Coronary artery (tissue), 2 donors: ENCODE results near the gene SCAPER.

Source experiments
- DNase-seq: peaks from one replicate; pipeline ENCODE4 v3.0.0-alpha.2; 2017; ENCODE audit warnings: low spot score
- H3K27ac ChIP-seq, 2 donors: fragments of 200-600 bp; sonication (generic); one replicate each; pipeline ENCODE4 v1.5.1; 2016 to 2019
- H3K4me3 ChIP-seq: fragments of 200-600 bp; sonication (generic); 2 replicates; pipeline ENCODE4 v1.5.1; 2016; ENCODE audit warnings: mild to moderate bottlenecking, moderate library complexity
- TF ChIP-seq, protein P1 (sequence below): fragments of 200-600 bp; sonication (generic); IDR thresholded peaks from one replicate; pipeline ENCODE4 v1.5.1; 2019; ENCODE audit warnings: antibody characterized with exemption

Gene SCAPER

DNA sequence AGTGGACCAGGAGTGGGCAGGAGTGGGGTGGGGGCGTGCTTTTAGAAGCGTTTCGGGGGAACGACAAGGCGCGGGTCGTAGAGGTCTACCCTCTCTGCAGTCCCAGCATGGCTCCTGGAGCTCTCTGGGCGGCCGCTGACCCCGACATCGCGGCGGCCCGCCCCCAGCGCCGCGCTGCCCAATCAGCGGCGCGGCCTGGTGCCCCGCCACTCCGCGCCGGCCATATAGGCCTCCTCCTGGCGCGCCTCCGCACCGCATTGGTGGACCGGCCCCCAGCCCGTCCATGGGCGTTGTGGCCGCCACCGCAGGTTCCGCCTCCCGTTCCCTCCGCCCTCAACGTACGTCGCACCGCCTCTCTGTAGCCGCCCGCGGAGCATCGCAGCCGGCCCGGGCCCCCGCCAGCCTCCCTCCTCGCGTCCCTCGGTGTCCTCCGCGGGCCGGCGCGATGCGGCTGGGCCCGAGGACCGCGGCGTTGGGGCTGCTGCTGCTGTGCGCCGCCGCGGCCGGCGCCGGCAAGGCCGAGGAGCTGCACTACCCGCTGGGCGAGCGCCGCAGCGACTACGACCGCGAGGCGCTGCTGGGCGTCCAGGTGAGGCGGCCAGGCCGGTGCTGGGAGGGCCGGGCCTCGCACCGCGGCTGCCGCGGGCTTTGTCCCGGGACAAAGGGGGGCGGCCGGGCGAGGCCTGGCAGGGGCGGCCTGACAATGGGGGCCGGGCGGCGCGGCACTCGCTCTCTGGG, 26.4 kb upstream of the SCAPER start, which contains the start of gene RCN2:
Gene RCN2 (plus strand): TSS at position 353 of the 738 bp plus-strand sequence. CDS start 93 bp downstream, at position 446.
- TF ChIP-seq, protein P1, sequence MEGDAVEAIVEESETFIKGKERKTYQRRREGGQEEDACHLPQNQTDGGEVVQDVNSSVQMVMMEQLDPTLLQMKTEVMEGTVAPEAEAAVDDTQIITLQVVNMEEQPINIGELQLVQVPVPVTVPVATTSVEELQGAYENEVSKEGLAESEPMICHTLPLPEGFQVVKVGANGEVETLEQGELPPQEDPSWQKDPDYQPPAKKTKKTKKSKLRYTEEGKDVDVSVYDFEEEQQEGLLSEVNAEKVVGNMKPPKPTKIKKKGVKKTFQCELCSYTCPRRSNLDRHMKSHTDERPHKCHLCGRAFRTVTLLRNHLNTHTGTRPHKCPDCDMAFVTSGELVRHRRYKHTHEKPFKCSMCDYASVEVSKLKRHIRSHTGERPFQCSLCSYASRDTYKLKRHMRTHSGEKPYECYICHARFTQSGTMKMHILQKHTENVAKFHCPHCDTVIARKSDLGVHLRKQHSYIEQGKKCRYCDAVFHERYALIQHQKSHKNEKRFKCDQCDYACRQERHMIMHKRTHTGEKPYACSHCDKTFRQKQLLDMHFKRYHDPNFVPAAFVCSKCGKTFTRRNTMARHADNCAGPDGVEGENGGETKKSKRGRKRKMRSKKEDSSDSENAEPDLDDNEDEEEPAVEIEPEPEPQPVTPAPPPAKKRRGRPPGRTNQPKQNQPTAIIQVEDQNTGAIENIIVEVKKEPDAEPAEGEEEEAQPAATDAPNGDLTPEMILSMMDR: no peak
- peak within 1 kb of the TSS; percentile 83 for H3K4me3 ChIP-seq
- peak; percentile 95 for DNase-seq
- H3K27ac ChIP-seq: peak within 1 kb of the TSS; percentile 77 to 83

DNA sequence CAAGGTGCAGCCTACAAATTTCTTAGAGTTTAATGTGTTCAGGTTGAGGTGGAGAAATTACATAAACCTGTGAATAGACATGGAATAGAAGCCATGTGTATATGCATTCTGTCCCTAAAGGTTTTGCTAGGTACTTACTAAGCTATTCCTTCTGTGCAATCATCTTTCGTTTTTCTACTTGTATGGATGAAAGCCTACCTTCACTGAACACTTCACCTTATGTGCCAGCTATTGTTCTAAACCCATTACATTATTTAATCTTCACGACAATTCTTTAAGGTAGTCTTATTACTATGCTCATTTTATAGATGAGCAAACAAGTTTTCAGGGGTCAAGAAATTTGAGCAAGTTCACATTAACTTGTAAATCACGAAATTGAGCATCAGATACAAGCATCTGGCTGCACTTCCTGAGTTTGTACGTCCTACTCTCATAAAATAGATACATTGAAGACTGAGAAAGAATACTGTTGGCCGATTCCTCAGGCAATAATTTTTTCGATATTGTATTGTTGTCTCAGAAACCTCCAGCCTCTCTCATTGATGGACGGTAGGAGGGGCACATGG, 25.8 kb upstream of the SCAPER start:
- H3K27ac ChIP-seq: peak overlapping the region; percentile 60 to 83
- TF ChIP-seq, protein P1: no peak
- no peak for DNase-seq
- H3K4me3 ChIP-seq: peak overlapping the region; percentile 83

DNA sequence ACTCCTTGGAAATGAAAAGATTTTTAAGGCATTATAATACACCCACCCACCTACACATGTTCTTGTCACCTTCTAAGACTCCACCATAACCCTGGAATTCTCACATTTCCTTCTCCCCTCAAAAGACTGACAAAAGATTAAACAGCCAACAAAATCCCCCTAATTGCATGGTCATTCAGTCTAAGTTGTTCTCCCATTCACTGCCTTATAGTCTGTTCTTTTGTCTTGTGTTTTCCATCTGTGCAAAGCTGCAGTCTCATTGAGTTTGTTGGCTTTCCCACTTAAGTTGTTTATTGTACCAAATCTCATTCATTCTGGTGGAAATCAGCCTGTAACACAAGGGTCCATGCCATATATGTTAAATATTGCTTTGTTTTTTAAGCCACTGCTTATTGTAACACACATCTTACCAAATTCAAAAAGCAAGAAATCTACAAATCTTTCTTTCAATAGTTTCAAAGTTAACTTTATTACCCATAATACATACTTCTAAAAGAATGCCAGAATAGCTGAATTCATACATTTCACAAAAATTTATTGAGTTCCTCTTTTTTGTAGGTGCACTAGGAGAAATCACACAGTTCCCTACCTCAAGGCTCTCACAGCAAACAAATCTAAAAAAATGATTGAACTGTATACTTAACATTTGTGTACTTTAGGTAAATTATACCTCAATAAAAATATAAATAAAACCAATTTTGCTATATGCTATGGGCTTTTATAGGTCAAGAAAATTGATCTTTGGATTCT, 24.0 kb upstream of the SCAPER start:
- TF ChIP-seq, protein P1: no peak
- no peak overlapping the region for H3K27ac ChIP-seq
- no peak overlapping the region for H3K4me3 ChIP-seq
- DNase-seq: no peak

DNA sequence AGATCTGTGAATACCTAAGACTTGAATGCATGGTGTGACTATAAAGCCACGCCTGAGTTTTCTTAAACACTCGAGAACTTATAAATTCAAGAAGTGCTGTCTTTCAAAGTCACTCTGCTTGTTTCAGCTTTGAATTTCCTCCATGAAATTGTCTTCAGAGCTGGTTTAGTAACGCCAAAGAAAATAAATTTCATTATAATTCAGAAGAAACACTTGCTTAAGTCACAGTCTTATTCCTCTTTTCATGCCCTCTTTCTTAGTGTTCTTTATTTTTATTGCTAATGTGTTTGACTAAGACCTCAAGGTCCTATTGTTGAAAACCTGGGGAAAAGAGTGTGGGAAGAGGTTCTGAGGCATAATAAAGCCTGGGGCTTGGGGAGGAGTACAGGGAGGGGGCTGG, 23.1 kb upstream of the SCAPER start:
- Histone ChIP-seq H3K4me3 (no peak overlapping the region), H3K27ac (no peak overlapping the region)
- TF ChIP-seq, protein P1: no peak
- no peak for DNase-seq

DNA sequence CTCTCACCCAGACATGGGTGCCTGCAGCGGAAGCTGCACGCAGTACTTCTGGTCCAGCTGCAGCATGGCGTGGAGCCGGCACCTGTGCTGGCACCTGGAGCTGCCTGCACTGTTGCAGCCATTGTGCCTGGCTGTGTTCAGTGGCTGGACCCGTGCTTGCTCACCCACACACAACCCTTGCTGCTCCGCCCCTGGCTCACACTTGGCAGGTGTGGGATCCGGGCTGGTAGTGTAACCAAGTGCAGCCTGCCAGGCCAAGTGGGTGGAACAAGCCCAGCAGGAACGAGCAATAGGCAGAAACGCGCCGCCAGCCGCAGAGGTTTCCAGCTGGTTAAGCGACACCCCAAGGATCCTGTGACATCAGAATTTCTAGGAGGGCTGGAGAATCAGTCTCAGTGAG, 11.2 kb upstream of the SCAPER start:
- DNase-seq: no peak
- no peak overlapping the region for H3K27ac ChIP-seq
- no peak overlapping the region for H3K4me3 ChIP-seq
- TF ChIP-seq, protein P1: no peak

DNA sequence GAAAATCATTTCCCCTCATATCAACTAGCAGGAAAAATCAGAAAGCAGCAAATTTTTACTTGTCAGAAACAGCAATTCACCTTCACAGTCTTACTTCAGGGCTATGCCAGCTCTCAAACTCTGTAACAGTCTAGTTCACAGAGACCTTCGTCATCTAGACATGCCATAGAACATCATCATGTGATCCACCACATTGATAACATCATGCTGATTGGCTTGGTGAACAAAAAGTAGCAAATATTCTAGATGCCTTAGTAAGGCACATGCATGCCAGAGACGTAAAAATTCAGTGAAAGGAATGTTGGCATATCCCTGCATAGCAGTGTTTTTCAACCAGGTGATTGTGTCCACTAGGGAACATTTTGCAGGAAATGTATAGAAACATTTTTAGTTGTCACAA, 8.6 kb upstream of the SCAPER start:
- DNase-seq: no peak
- TF ChIP-seq, protein P1: no peak

More for the DNA sequence above, 8.6 kb upstream of the SCAPER start:
- H3K4me3 ChIP-seq: no peak overlapping the region
- no peak overlapping the region for H3K27ac ChIP-seq
